Pons (tissue), 1 donor: Measurements from ENCODE around the gene KDM2A.
"Not testable (repeated sequence)": the region's sequence is repeated elsewhere in the genome, so short reads cannot be mapped to it uniquely, and the experiment has no call there.

Source experiments
- DNase-seq: peaks from one replicate; pipeline ENCODE4 v3.0.0-alpha.2; 2016; ENCODE audit warnings: low spot score

The KDM2A gene

DNA sequence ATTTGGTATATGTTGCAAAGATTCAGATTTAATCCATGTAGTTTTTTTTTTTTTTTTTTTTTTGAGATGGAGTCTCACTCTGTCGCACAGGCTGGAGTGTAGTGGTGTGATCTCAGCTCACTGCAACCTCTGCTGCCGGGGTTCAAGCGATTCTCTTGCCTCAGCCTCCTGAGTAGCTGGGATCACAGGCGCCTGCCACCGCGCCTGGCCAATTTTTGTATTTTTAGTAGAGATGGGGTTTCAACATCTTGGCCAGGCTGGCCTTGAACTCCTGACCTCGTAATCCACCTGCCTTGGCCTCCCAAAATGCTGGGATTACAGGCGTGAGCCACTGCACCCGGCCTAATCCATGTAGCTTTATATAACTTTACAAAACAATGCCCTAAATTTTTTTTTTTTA lies 49.8 kb downstream of the KDM2A start:
- DNase-seq, result not testable (repeated sequence)

DNA sequence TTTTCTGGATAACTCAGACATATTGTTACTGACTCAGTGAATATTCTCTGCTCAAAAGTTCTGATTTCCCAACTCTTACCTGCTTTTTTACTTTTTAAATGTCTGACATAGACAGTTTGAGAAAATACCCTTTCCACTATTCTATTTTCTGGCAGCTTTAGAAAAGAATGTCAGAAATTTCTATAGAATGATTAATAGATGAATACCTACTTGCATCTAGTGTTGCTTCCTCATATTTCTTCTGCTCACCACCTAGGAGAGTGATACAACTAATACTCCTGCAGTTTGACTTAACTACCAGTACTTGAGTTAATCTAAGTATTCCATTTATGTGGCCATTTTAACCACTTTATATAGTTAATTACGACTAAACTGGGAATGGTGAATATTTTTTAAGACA lies 55.2 kb downstream of the KDM2A start:
- no peak for DNase-seq

DNA sequence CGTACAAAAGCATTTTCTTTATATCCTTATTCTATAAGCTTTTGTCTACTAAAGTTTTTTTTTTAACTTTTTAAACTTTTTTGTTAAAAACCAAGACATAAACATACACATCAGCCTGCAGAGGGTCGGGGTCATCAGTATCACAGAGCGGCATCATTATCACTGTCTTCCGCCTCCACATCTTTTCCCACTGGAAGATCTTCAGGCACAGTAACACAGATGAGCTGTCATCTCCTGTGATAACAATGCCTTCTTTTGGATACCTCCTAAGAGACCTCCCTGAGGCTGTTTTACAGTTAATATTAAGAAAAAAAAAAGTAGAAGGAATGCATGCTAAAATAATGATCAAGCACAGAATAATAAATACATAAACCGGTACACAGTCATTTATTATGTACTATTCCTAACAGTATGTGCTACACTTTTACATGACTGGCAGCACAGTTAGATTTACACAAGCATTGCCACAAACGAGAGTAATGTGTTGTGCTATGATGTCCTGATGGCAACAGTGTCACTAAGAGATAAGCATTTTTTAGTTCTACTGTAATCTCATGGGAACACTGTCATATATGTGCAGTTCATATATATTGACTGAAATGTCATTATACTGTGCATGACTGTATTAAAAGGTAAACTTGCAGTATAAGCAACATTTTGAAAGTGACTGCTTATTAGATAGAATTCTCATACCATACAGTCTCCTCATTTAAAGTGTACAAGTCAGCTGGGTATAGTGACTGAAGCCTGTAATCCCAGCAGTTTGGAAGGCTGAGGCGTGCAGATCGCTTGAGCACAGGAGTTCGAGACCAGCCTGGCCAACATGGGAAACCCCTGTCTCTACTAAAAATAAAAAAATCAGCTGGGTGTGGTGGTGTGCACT lies 58.6 kb downstream of the KDM2A start:
- no peak for DNase-seq

DNA sequence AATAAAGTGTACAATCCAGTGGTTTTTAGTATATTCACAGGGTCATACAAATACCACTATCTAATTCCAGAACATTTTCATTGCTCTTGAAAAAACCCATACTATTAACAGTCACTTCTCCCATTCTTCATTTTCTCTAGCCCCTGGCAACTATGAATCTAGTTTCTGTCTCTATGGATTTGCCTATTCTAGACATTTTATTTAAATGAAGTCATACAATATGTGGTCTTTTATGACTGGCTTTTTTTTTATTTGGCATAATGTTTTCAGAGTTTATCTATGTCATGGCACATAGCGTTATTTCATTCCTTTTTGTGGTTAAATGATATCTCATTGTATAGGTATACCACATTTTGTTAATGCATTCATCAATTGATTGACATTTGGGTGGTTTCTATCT lies 59.4 kb downstream of the KDM2A start:
- no peak for DNase-seq

- DNase-seq, result no peak
These were observed 59.8 kb downstream of the KDM2A start for GRCh38 chr11:67178878-67179277.

DNA sequence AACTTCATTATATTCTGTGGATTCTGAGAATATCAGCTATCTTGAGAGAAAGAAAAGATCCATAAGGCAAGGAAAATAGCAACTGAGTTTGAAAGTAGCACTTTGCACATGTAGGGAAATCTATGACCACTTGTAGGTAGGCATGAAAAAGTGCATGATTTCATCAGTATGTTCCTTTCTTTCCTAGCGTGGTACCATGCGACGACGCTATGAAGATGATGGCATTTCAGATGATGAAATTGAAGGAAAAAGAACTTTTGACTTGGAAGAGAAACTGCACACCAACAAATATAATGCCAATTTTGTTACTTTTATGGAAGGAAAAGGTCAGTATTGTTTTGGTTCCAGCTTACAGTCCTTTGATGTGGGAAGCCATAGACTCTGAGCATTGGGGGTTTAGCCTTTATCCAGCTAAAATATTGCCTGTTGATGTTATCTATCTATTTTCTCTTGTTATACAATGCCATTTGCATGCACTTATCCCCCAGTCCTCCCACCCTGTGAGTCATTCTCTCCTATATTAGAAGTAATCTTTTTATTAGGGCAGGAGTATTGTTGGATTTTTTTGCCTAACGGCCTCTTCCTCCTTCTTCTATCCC lies 60.9 kb downstream of the KDM2A start:
- DNase-seq, result no peak

DNA sequence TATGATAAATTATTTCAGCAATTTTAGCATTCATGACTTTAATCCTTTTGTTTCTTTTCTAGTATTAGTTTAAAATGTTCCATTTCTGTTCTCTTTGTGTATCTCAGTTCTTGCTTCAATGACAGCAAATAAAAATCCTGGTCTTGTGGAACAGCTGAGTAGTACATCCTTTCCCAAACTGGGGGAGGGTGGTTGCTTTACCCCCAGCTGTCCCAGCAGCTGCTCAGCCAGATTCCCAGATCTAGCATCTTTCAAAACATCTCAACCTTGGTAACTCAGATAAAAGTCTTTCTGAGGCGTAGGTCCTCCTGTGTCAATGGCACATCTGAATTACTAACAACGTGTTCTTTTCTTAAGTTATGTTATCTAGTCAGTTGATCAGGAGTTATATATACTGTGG lies 75.0 kb downstream of the KDM2A start:
- no peak for DNase-seq

- no peak for DNase-seq
These were observed 77.0 kb downstream of the KDM2A start for GRCh38 chr11:67195971-67196456.

DNA sequence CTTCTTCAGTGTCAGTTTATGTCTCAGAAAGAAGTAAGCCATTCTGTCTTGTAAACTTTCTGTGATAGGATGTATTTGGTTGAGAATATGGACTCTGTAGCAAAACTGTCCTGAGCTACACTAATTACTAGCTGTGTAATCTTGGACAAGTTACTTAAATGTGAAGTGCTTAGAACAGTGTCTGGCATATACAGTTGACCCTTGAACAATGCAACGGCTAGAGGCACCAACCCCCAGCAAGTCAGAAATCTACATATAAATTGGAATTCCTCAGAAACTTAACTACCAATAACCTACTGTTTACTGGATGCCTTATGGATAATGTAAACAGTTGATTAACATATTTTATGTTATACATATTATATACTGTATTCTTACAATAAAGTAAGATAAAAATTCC lies 78.5 kb downstream of the KDM2A start:
- no peak for DNase-seq

DNA sequence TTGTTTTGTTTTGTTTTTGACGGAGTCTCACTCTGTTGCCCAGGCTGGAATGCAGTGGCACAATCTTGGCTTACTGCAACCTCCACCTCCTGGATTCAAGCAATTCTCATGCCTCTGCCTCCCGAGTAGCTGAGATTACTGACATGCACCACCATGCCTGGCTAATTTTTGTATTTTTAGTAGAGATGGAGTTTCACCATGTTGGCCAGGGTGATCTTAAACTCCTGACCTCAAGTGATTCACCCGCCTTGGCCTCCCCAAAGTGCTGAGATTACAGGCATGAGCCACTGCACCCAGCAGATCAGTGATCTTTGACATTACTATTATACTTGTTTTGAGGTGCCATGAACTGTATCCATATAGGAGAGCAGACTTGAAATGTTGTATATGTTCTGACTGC lies 79.7 kb downstream of the KDM2A start:
- DNase-seq, result not testable (repeated sequence)

DNA sequence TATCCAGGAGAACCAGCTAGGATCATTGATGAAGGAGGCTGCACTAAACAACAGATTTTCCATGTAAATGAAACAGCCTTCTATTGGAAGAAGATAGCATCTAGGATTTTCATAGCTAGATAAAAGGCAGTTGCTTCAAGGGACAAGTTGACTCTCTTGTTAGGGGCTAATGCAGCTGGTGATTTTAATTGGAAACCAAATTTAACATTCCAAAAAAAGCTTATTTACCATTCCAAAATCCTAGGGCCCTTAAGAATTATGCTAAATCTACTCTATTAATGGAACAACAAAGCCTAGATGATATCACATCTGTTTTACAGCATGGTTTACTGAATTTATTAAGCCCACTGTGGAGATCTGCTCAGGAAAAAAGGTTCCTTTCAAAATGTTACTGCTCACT lies 80.7 kb downstream of the KDM2A start:
- DNase-seq, result no peak

GRCh38 chr11:67202028-67202427 lies 83.0 kb downstream of the KDM2A start:
- DNase-seq, result no peak

DNA sequence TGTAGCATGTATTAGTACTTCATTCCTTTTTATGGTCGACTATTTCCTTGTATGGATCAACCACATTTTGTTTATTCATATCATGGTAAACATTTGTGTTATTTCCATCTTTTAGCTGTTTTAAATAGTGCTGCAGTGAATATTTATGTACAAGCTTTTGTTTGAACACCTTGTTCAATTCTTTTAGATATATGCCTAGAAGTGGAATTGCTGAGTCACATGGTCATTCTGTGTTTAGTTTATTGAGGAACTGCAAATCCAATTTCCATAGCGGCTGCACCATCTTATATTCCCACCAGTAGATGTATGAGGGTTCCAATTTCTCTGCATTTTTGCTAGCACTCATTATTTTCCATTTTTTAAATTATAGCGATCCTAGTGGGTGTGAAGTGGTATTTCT lies 85.8 kb downstream of the KDM2A start:
- DNase-seq, result no peak

- not testable (repeated sequence) for DNase-seq
These were observed 90.2 kb downstream of the KDM2A start for GRCh38 chr11:67209222-67209621.

DNA sequence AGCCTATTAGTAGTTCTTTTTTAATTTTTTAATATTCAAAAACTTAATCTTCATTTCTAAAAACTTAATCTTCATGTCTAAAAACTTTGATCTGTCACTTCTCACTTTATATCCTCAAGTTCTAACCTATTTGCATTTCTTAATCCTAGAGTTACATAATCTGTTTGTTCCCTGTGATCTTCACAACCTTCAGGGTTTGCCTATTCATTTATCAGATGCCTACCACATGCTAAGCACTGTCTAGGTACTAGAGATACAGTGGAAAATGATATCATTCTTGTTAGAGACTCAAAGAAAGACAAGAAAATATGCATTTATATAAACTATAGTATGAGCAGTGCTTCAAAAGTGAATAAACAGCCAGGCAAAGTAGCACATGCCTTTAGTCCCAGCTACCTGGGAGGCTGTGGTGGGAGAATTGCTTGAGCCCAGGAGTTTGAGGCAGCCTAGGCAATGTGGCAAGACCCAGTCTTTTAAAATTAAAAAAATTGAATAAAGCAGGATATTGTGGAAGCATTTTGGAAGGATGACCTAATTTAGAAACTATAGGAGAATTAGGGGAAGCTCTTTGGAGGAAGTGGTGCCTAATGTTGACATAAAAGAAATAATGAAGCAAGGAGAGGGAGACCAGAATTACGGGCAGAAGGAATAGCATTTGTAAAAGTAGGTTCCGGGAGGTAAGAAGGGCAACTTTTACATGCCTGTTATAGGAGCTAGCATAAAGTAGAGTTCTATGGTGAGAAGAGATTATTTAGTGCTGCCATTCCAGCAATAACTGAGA lies 92.8 kb downstream of the KDM2A start:
- peak; percentile 23 for DNase-seq

GRCh38 chr11:67213178-67213621 lies 94.1 kb downstream of the KDM2A start:
- DNase-seq, result peak; percentile 10

- no peak for DNase-seq
These were observed 108.7 kb downstream of the KDM2A start for GRCh38 chr11:67227726-67228125.

GRCh38 chr11:67230406-67230805 lies 111.3 kb downstream of the KDM2A start:
- no peak for DNase-seq

GRCh38 chr11:67230886-67231285 lies 111.8 kb downstream of the KDM2A start:
- DNase-seq, result no peak

GRCh38 chr11:67233584-67234190 lies 114.6 kb downstream of the KDM2A start:
- DNase-seq, result no peak

DNA sequence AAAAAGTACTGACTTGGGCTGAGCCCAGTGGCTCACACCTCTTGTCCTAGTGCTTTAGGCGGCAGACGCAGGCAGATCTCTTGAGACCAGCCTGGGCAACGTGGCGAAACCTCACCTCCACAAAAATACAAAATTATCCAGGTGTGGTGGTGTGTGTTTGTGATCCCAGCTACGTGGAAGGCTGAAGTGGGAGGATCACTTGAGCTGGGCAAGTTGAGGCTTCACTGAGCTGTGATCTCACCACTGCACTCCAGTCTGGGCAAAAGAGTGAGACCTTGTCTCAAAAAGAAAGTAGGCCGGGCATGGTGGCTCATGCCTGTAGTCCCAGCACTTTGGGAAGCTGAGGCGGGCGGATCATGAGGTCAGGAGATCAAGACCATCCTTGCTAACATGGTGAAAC lies 115.5 kb downstream of the KDM2A start:
- not testable (repeated sequence) for DNase-seq

DNA sequence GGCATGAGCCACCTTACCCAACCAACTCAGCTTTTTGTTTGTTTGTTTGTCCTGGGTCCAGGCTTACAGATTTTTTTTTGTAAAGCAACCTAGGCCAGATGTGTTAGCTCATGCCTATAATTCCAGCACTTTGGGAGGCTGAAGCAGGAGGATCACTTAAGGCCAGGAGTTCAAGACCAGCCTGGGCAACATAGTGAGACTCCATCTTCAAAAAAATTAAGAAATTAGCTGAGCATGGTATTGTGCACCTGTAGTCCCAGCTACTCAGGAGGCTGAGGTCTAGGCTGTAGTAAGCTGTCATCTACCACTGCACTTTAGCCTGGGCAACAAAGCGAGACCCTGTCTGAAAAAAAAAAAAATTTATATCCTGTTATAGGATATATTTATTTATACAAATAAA lies 118.5 kb downstream of the KDM2A start:
- no peak for DNase-seq
